ENCODE measurements around the gene SPSB3. TPM values are rescaled to one million over a fixed set of nuclear protein-coding genes. Genes with fewer than 3 reads are reported as not detected.
A peak's percentile ranks its signal among the peaks of the same experiment; 100 is the strongest.

SPSB3 gene
- total and polyA plus RNA-seq, 2 of the 4 experiments (the other 2 are of a cell fraction), result 9.1 to 30.8 TPM

- POLR2A ChIA-PET (ENCODE audit: unreplicated experiment), result no interaction called here
- Histone ChIP-seq H3K4me2 (ENCODE audit: low read depth, low read length) (peak overlapping the region; percentile 65), H3K9me1 (ENCODE audit: insufficient read depth, low read length) (peaks cover 2% of the 10 kb centered on the region; the same call in 1 of the 2 replicates), H3K9me3 (ENCODE audit: control insufficient read depth, insufficient read depth, low read length) (no peaks in the 10 kb centered on the region), H3K14ac (replicated peaks; ENCODE audit: low read depth, low read length) (no peak overlapping the region), H4K20me1 (ENCODE audit: insufficient read depth, low read length) (no peaks in the 10 kb centered on the region), H3K4me1 (ENCODE audit: control insufficient read depth, insufficient read depth, low read length) (peaks cover 4% of the 10 kb centered on the region; the same call in 1 of the 2 replicates), H4K8ac (ENCODE audit: low read depth in 2 of 2, low read length in 2 of 2) (peak overlapping the region in 1 of 2 experiments; percentile 8; a peak in 1 of 4 replicates), H2BK15ac (ENCODE audit: low read depth, low read length) (no peak overlapping the region), H3K36me3 (ENCODE audit: control insufficient read depth, insufficient read depth, low read length) (peaks cover 23% of the 10 kb centered on the region; the same call in 1 of the 2 replicates), H3K4ac (ENCODE audit: low read depth, low read length) (peak overlapping the region; percentile 9; the same call in 1 of the 2 replicates), H2AK5ac (ENCODE audit: low read depth, low read length) (0 out of 2 replicates have a peak overlapping the region, but pooled peaks have one; percentile 3), H3K56ac (ENCODE audit: extremely low read depth, insufficient read depth, low read length) (no peak overlapping the region), H3K27me3 (ENCODE audit: control insufficient read depth, insufficient read depth, low read length) (no peaks in the 10 kb centered on the region), H2AK9ac (replicated peaks; ENCODE audit: low read depth, low read length, poor library complexity) (peak overlapping the region; percentile 25), H4K91ac (ENCODE audit: insufficient read depth, low read depth, low read length) (no peak overlapping the region), H3K4me3 (ENCODE audit: insufficient read depth, low read depth, low read length) (no peak overlapping the region), H2BK20ac (ENCODE audit: low read depth, low read length) (no peak overlapping the region), H2BK5ac (ENCODE audit: low read depth, low read length, poor library complexity, severe bottlenecking) (no peak overlapping the region), H2AFZ (replicated peaks; ENCODE audit: low read length, poor library complexity) (peak overlapping the region; percentile 84), H3K18ac (ENCODE audit: low read depth, low read length) (no peak overlapping the region), H4K5ac (ENCODE audit: low read depth, low read length) (no peak overlapping the region), H2BK120ac (ENCODE audit: low read depth, low read length) (no peak overlapping the region), H3K27ac (ENCODE audit: insufficient read depth, low read length) (peak overlapping the region; percentile 19; the same call in 1 of the 2 replicates), H3K79me1 (ENCODE audit: low read depth in 1 of 2, low read length in 2 of 2) (0 out of 4 replicates have a peak, but pooled peaks cover 0 to 2% of the 10 kb centered on the region in 2 experiments), H3K23ac (ENCODE audit: low read depth, low read length) (no peak overlapping the region), H3K9ac (ENCODE audit: low read depth, low read length) (no peak overlapping the region)
- BruUV-seq (replicated peaks), result no TSS peak
- TF ChIP-seq MAZ (IDR thresholded peaks at IDR 0.05; ENCODE audit: borderline replicate concordance, low read depth, low read length) (peak; percentile 30; the same call in 1 of the 2 replicates), RFX5 (IDR thresholded peaks at IDR 0.05; ENCODE audit: low read depth, low read length) (no peak), BHLHE40 (IDR thresholded peaks at IDR 0.05; ENCODE audit: low read depth, low read length) (peak; percentile 32; the same call in 1 of the 2 replicates), RCOR1 (IDR thresholded peaks at IDR 0.05; ENCODE audit: insufficient replicate concordance, low read length) (no peak), FOS (IDR thresholded peaks at IDR 0.05; ENCODE audit: low read depth, low read length) (no peak), USF2 (IDR thresholded peaks at IDR 0.05; ENCODE audit: low read depth, low read length) (peak; percentile 37; the same call in 1 of the 2 replicates), CEBPB (IDR thresholded peaks at IDR 0.05; ENCODE audit: low read depth, low read length) (no peak), CTCF (conservative IDR thresholded peaks at IDR 0.05; ENCODE audit: low read depth, low read length) (peak; percentile 87), MXI1 (IDR thresholded peaks at IDR 0.05; ENCODE audit: borderline replicate concordance, low read depth, low read length) (peak; percentile 96), SMC3 (IDR thresholded peaks at IDR 0.05; ENCODE audit: low read depth, low read length) (peak; percentile 57), RAD21 (IDR thresholded peaks at IDR 0.05; ENCODE audit: low read length) (peak; percentile 70)
- DNase-seq, result peak; percentile 85
- intact Hi-C loops (cut with micrococcal nuclease) (loop anchor here (1.0 kb wide), 1 partner anchor 117 kb away; no protein-coding TSS in a partner anchor), in situ Hi-C loops (cut with MboI; ENCODE audit: low sequenced_read_pairs) (no loop called here), dilution Hi-C loops (cut with HindIII; ENCODE audit: low sequenced_read_pairs, unreplicated experiment) (no loop called here)
- CTCF ChIA-PET, result interaction anchor here (0.7 to 0.8 kb wide), 2 partner anchors 130 to 152 kb away, joined by 3 to 4 read pairs; partner anchors contain the start of genes MSRB1 and RPS2
- peak; percentile 100 for ATAC-seq (ENCODE audit: low read depth)
- no CpG with 5 or more reads among the region's 17 CpGs for WGBS, 2 experiments (ENCODE audit: extremely low coverage in 2 of 2, insufficient read length in 1 of 2)
Observed at GRCh38 chr16:1812732-1813163, 30.4 kb upstream of the SPSB3 start.

Measured in IMR-90 (cell line).